A549 treated with CORT108297 at 1 μM for 4 hours (cell line): ENCODE results near the gene RNF31. TPM values are rescaled to one million over a fixed set of nuclear protein-coding genes. Genes with fewer than 3 reads are reported as not detected.

Experiments used
- total RNA-seq: library from RNA; stranded (reverse); fragments of 200-300 nt; extraction: Qiagen RNA extraction; gene quantifications from 5 replicates; pipeline ENCODE4 v1.2.3, GENCODE V29; 2022

Gene RNF31
- total RNA-seq, result 19.4 to 37.6 TPM (median 29.7 TPM) in 5 replicates

DNA sequence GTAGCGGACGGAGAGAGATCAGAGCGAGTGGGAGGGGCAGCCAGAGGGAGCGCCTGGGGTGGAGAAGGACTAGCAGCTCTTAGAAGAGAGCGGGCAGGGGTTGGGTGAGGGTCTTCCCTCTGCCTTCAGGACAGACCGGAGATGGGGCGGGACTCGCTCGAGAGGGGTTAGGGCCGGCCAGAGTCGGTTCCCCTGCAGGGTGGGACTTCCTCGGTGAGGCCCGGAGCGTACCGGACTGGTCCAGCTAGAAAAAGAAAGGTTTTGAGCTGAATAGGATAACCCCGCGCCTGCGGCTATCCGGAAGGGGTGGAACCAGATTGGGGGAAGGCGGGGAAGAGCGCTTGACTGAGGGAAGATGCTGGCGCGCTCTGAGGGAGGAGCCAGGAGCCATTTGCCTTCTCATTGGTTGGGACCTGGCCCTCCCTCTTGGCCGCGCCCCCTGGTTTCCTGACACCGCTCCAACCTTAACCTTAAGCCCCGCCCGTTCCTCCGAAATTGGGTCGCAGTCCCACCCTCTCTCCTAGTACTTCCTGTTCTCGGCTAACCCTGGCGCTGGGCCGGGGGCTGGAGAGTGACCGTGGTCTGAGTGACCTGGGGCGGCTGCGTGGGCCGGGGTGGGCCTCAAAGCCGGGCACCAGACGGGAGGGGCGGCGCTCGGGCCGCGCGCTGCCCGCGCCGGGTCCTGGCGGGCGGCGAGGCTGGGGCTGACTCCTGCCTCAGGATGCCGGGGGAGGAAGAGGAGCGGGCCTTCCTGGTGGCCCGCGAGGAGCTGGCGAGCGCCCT is at the start of gene RNF31:
Gene RNF31, plus strand, starts transcription at position 521 of the 783 bp plus-strand sequence. Its CDS starts 201 bp downstream, at position 722.

GRCh38 chr14:24114532-24115421 is 32.5 kb upstream of the RNF31 start, which contains the start of the genes DCAF11 and NRL:
Gene DCAF11, plus strand, starts transcription at chr14:24114777. Its CDS starts 818 bp downstream, at chr14:24115595.
Gene NRL, minus strand, starts transcription at chr14:24114949. Its CDS starts 32,101 bp downstream, at chr14:24082848.

GRCh38 chr14:24130380-24130716 is 16.9 kb upstream of the RNF31 start, which contains the start of gene FITM1:
Gene FITM1, plus strand, starts transcription at chr14:24130659. Its CDS starts 905 bp downstream, at chr14:24131564.

GRCh38 chr14:24135834-24136683 is 11.2 kb upstream of the RNF31 start, which contains the start of gene PSME1:
Gene PSME1, plus strand, starts transcription at chr14:24136194. Its CDS starts 69 bp downstream, at chr14:24136263.

GRCh38 chr14:24141097-24141880 is 6.0 kb upstream of the RNF31 start, which contains the start of gene EMC9:
Gene EMC9, minus strand, starts transcription at chr14:24141591. Its CDS starts 287 bp downstream, at chr14:24141304.

GRCh38 chr14:24146453-24146977 is 783 bp upstream of the RNF31 start, which contains the start of gene PSME2:
Gene PSME2, minus strand, starts transcription at chr14:24146610. Its CDS starts 29 bp downstream, at chr14:24146581.

DNA sequence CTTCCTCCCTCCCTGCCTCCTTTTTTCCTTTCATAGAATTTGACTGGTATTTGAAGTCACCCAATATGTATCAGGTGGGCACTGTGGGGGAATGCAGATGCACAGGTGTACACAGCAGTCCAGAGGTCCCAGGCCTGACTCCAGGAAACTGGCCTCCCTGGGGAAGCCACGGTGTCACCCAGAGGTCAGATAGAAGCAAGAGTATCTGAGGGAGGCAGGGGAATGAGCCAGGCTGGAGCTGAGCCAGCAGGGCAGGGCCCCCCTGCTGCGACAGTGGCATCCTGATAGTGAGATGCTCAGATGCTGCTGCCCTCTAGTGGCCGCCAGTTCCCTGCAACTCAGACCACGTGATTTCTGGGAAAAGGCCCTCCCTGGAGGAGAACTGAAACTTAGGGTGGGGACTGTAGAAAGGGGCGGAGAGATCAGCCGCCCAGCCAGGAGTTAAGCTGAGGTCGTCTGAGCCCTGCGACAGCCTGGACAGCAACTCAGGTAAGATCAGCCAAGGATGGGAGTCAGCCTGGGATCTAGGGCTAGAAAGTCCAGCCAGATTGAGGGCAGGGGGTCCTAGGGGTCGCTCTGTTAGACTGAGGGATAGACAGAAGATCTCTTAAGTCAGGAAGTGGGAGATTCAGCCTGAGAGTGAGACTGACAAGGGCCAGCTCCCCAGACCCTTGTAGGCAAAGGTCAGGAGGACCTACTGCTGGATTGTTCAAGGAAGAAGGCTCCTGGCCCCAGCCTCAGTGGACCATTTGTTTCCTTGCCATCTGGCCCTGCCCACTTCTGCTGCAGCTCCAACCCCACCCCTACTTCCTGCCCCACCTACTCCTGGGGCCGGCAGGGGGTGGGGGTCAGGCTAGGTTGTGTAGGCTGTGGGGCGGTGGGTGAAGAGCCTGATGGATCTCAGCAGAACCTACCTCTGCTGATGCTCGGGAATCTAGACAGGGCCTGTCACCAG is 13.8 kb downstream of the RNF31 start, which contains the start of gene IRF9:
Gene IRF9, plus strand, starts transcription at position 416 of the 955 bp plus-strand sequence. CDS start 880 bp downstream, outside the sequence.

DNA sequence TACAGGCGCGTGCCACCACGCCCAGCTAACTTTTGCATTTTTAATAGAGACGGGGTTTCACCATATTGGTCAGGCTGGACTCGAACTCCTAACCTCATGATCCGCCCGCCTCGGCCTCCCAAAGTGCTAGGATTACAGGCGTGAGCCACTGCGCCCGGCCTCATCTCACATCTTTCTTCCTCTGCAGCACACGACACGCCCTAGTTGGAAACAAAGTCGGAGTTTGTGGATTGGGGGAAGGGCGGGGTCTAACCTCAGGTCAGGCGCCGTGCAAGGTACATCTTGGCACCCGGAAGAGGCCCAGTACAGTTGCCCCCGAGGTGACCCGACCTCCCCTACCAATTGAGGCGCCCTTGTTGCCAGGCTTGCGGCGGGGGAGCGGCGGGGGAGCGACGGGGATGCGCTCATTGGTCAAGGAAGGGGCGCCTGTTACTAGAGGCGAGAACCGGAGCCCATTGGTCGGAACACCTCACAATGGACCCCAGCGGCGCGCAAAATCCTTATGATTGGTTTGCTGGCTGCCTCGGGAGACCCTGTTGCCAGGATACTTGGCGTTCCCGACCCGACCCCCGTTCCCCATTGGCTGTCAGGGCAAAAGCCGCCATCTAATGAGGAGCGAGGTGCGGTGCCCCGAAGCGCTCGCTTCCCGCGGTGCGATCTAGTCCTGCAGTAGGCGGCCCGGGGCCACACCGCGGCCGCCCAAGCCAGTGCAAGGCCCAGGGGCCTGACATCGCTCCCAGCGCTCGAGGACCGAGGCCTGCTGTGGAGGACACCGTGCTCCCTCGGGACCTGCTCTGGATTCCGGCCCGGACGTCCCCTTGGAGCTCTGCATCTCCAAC is 24.3 kb downstream of the RNF31 start, which contains the start of gene REC8:
Gene REC8, plus strand, starts transcription at position 659 of the 839 bp plus-strand sequence. CDS start 473 bp downstream, outside the sequence.

DNA sequence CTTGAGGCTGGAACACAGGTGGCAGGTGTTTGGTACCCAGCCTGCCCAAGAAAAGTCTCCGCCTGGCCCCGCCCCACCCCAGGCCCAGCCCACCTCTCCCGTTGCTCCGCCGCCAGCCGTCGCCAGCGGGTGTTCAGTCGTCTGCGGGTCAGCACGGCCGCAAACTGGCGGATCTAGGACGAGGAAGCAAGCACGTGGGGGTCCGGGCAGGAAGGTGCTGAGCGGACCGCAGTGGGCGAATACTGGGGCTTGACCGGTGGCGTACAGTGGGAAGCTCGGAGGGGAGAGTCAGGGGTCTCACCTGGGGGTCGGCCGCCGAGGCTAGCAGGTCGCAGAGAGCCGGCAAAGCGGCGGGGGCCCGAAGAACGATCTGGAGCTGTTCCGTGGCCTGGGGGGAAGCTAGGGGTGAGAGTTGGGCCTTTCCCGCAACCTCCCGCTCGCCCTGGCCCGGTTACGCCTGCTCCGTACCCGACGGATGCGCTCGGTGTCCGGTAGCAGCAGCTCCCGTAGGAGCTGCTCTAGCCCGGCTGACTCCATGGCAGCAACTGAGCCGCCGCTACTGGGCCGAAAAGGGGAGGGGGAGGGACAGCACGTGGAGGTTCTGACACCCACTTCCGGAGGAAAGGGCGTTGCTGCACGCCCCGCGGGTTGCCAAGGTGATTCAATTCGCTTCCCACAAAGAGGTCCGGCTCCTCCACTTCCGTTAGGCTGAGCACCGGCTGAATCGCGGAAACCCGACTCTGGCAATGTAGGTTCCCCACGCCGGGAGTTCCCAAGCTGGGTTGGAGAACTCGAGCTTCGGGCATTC is 41.2 kb downstream of the RNF31 start, which contains the start of gene IPO4:
Gene IPO4, minus strand, starts transcription at position 566 of the 808 bp plus-strand sequence. Its CDS starts 29 bp downstream, at position 537.

DNA sequence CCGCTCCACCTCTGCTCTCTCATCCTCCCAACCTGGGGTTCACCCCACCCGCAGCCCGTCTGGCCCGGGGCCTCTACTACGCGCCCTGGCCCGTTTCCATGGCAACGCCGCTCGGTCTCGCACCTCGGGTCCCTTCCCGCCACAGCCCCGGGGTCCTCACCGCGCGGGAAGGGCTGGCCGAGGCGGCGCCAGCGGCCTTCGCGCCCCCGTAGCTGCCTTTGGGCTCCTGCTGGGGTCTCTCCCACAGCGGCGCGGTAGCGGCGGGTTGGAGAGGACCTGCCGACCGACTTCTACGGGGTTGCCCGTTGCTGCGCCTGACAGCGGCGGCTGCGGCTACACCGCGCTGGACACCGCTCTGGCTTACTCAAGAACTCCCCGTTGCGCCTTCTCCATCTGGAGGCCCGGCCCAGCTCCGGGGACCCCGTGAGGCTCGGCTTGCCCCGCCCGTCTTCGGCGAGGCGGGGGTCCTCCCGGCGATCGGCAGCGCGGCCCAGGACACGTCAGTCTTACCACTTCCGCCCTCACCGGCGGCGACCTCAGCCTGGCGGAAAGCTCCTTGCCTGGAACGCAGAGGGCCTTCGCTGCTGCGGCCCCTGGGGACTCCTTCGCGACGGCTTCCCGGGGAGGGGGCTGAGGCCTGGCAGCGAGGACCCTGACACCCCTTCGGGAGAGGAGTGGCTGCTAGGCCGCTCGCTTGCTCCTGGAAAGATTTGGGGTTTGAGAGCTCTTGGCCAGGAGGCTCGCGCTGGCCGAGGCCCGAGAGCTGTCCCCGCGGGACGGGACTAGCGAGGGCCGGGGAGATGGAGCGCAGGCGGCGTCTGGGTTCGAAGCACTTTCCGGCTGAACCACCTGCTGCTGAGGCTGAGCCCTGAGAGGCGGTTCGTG is 48.1 kb downstream of the RNF31 start, which contains the start of gene TM9SF1:
Gene TM9SF1, minus strand, starts transcription at position 256 of the 885 bp plus-strand sequence. CDS start 422 bp downstream, outside the sequence.

Other genes with a start within 250 kb of the RNF31 start
- gene DHRS4, start 193.7 kb upstream of the RNF31 start, total RNA-seq, result 44.3 to 49.9 TPM (median 47.7 TPM) in 5 replicates
- gene DHRS4L2, start 158.6 kb upstream of the RNF31 start, total RNA-seq, result 21.2 to 33.3 TPM (median 30.4 TPM) in 5 replicates
- 0.40 to 0.58 TPM (median 0.50 TPM) in 5 replicates for gene CARMIL3, start 95.5 kb upstream of the RNF31 start, total RNA-seq
- 0.05 TPM in 1 of 5 replicates, not detected in the others for gene CPNE6, start 75.9 kb upstream of the RNF31 start, total RNA-seq
- 15.8 to 22.3 TPM (median 20.7 TPM) in 5 replicates for gene PCK2, start 53.2 kb upstream of the RNF31 start, total RNA-seq
- gene DCAF11, start 32.7 kb upstream of the RNF31 start, total RNA-seq, result 19.4 to 24.7 TPM (median 20.5 TPM) in 5 replicates
- 0.60 to 1.1 TPM (median 0.97 TPM) in 5 replicates for gene NRL, start 32.5 kb upstream of the RNF31 start, total RNA-seq
- gene FITM1, start 16.8 kb upstream of the RNF31 start, total RNA-seq, result 0.07 to 0.15 TPM in 2 of 5 replicates, not detected in the others
- 161 to 192 TPM (median 170 TPM) in 5 replicates for gene PSME1, start 11.3 kb upstream of the RNF31 start, total RNA-seq
- 49.0 to 66.1 TPM (median 64.4 TPM) in 5 replicates for gene EMC9, start 5.9 kb upstream of the RNF31 start, total RNA-seq
- 158 to 201 TPM (median 173 TPM) in 5 replicates for gene PSME2, start 888 bp upstream of the RNF31 start, total RNA-seq
- gene IRF9, start 13.8 kb downstream of the RNF31 start, total RNA-seq, result 17.6 to 21.5 TPM (median 19.7 TPM) in 5 replicates
- gene REC8, start 24.6 kb downstream of the RNF31 start, total RNA-seq, result 2.6 to 8.3 TPM (median 4.8 TPM) in 5 replicates
- gene IPO4, start 41.3 kb downstream of the RNF31 start, total RNA-seq, result 78.9 to 89.8 TPM (median 88.2 TPM) in 5 replicates
- gene TM9SF1, start 47.9 kb downstream of the RNF31 start, total RNA-seq, result 62.6 to 70.9 TPM (median 69.7 TPM) in 5 replicates
- not detected in 5 replicates for gene TSSK4, start 58.2 kb downstream of the RNF31 start, total RNA-seq
- gene CHMP4A, start 66.0 kb downstream of the RNF31 start, total RNA-seq, result 75.4 to 107 TPM (median 77.3 TPM) in 5 replicates
- gene MDP1, start 68.6 kb downstream of the RNF31 start, total RNA-seq, result 30.3 to 32.5 TPM (median 31.5 TPM) in 5 replicates
- gene NEDD8, start 84.9 kb downstream of the RNF31 start, total RNA-seq, result 441 to 466 TPM (median 453 TPM) in 5 replicates
- gene GMPR2, start 85.4 kb downstream of the RNF31 start, total RNA-seq, result 55.1 to 62.8 TPM (median 56.6 TPM) in 5 replicates
- gene TINF2, start 95.1 kb downstream of the RNF31 start, total RNA-seq, result 34.5 to 39.1 TPM (median 37.5 TPM) in 5 replicates
- 0.65 to 1.3 TPM (median 1.1 TPM) in 5 replicates for gene TGM1, start 115.7 kb downstream of the RNF31 start, total RNA-seq
- 14.9 to 18.6 TPM (median 18.0 TPM) in 5 replicates for gene RABGGTA, start 124.1 kb downstream of the RNF31 start, total RNA-seq
- 11.3 to 14.7 TPM (median 12.9 TPM) in 5 replicates for gene DHRS1, start 152.3 kb downstream of the RNF31 start, total RNA-seq
- 14.5 to 19.5 TPM (median 17.5 TPM) in 5 replicates for gene NOP9, start 152.4 kb downstream of the RNF31 start, total RNA-seq
- gene CIDEB, start 160.5 kb downstream of the RNF31 start, total RNA-seq, result 0.18 to 0.66 TPM (median 0.20 TPM) in 5 replicates
- gene LTB4R2, start 162.6 kb downstream of the RNF31 start, total RNA-seq, result 2.2 to 6.0 TPM (median 5.7 TPM) in 5 replicates
- gene LTB4R, start 164.0 kb downstream of the RNF31 start, total RNA-seq, result 3.7 to 7.0 TPM (median 6.4 TPM) in 5 replicates
- gene ADCY4, start 187.6 kb downstream of the RNF31 start, total RNA-seq, result not detected in 5 replicates
- gene RIPK3, start 192.5 kb downstream of the RNF31 start, total RNA-seq, result not detected in 5 replicates
- 0.10 to 0.41 TPM (median 0.23 TPM) in 5 replicates for gene NFATC4, start 220.7 kb downstream of the RNF31 start, total RNA-seq